HFFc6 (cell line): Measurements from ENCODE around the gene UFD1. TPM values are rescaled to one million over a fixed set of nuclear protein-coding genes. Genes with fewer than 3 reads are reported as not detected.
A peak's percentile ranks its signal among the peaks of the same experiment; 100 is the strongest.

Source experiments
- DNase-seq: peaks from one replicate; pipeline ENCODE4 v3.0.0-alpha.2; 2018
- H3K27ac Mint-ChIP-seq: 2 replicates; pipeline ENCODE4 v1.8.0; 2020; ENCODE audit warnings: mild to moderate bottlenecking, mixed read lengths
- H3K27me3 Mint-ChIP-seq: 2 replicates; pipeline ENCODE4 v1.8.0; 2021; ENCODE audit warnings: mild to moderate bottlenecking, moderate library complexity, mixed read lengths; ENCODE audit not compliant: insufficient read depth
- H3K36me3 Mint-ChIP-seq: 2 replicates; pipeline ENCODE4 v1.8.0; 2021; ENCODE audit warnings: low read depth, mixed read lengths
- H3K4me1 Mint-ChIP-seq: 2 replicates; pipeline ENCODE4 v1.8.0; 2020; ENCODE audit warnings: low read depth, mixed read lengths
- H3K4me3 Mint-ChIP-seq: 2 replicates; pipeline ENCODE4 v1.8.0; 2020; ENCODE audit warnings: mild to moderate bottlenecking, moderate library complexity, mixed read lengths
- H3K9me3 Mint-ChIP-seq: 2 replicates; pipeline ENCODE4 v1.8.0; 2020; ENCODE audit warnings: mild to moderate bottlenecking, mixed read lengths
- CTCF ChIP-seq: fragments of 200-600 bp; sonication (generic); IDR thresholded peaks from 2 replicates; pipeline ENCODE4 v1.5.0; 2021; ENCODE audit warnings: antibody characterized with exemption, mild to moderate bottlenecking
- total RNA-seq, 6 experiments: library from RNA; stranded (reverse); fragmentation: NEBNext Ultra II Directional; extraction: Animal tissue kit (Norgen Biotek cat#: 25700); gene quantifications; 2 replicates in 1 of 6; 3 replicates in 5 of 6; pipeline ENCODE4 v1.2.3, GENCODE V29; 2021

UFD1 gene
- total RNA-seq, 6 experiments from 2014 or later: 94.9 to 134 (median 113) TPM

DNA sequence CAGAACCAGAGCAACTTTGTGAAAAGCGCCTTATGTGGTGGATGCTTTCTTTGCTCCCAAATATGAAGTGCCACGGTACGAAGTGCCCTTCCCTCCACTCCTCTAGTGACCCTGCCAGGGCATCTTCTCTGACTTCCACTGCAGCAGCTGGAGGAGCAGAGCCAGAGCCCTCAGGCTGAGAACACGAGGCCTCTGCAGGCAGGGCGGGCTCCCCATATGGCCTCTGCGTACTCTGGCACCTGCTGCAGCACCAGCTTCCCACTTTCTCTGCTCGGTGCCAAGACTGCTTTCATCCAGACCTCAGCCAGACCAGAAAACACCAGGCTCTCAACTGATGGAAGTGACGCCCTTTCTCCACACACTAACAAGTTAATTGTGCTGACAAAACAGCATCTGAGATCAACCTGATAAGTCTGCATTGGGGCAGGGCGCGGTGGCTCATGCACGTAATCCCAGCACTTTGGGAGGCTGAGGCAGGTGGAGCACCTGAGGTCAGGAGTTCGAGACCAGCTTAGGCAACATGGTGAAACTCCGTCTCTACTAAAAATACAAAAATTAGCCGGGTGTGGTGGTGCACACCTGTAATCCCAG, 12.8 kb downstream of the UFD1 start:
- H3K36me3 Mint-ChIP-seq: peaks cover 47% of the 10 kb centered on the region
- H3K9me3 Mint-ChIP-seq: no peaks in the 10 kb centered on the region
- no peaks in the 10 kb centered on the region; the same call in none of the 2 replicates for H3K27me3 Mint-ChIP-seq
- no peak overlapping the region for H3K27ac Mint-ChIP-seq
- DNase-seq: no peak
- peaks cover 32% of the 10 kb centered on the region for H3K4me1 Mint-ChIP-seq
- TF ChIP-seq CTCF: no peak
- H3K4me3 Mint-ChIP-seq: no peak overlapping the region

DNA sequence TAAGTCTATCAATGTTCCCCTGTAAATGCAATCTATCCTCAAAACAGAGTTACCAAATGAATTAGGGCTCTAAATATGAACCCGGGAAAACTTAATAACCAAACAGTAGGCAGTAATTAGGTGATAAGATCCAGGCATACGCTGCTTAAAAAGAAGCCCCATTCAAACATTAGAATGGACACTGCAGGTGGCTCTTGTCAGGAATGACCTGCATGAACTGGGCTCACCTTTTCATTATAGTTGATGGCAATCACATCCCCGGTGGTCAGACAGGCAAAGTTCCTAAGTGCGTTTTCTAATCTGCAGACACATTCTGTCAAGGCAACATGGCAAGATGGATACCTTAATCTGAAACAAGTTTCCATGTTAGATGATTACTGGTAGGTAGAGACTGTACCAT, 14.0 kb downstream of the UFD1 start:
- TF ChIP-seq CTCF: no peak
- Mint-ChIP-seq H3K27ac (peak overlapping the region; percentile 84), H3K4me1 (peaks cover 32% of the 10 kb centered on the region), H3K9me3 (no peaks in the 10 kb centered on the region), H3K27me3 (no peaks in the 10 kb centered on the region; the same call in none of the 2 replicates), H3K36me3 (peaks cover 46% of the 10 kb centered on the region), H3K4me3 (no peak overlapping the region)
- no peak for DNase-seq

DNA sequence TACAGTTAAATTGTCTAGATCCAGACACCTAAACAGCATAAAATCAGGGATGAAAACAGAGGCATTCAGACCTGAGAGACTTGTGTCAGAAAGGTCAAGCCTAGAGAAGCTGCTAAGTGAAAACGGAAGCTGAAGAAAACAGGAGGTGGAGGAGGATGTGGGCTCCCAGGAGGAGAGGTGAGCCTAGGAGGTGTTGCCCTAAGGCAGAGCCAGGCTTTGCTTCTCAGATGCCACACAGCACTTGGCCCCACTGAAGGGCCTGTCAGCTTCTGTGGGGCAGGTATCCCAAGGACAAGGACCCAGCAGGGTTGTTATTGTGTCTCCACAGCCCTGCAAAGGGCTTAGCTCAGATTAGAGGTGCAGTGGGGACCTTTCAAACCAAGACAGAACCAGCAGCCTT, 14.4 kb downstream of the UFD1 start:
- H3K36me3 Mint-ChIP-seq: peaks cover 45% of the 10 kb centered on the region
- peaks cover 32% of the 10 kb centered on the region for H3K4me1 Mint-ChIP-seq
- H3K4me3 Mint-ChIP-seq: peak overlapping the region; percentile 62
- no peaks in the 10 kb centered on the region; the same call in none of the 2 replicates for H3K27me3 Mint-ChIP-seq
- no peak for DNase-seq
- TF ChIP-seq CTCF: no peak
- no peaks in the 10 kb centered on the region for H3K9me3 Mint-ChIP-seq
- H3K27ac Mint-ChIP-seq: peak overlapping the region; percentile 84

GRCh38 chr22:19463491-19464469, 15.2 kb downstream of the UFD1 start:
- Mint-ChIP-seq H3K27ac (peak overlapping the region; percentile 84), H3K36me3 (peaks cover 42% of the 10 kb centered on the region), H3K4me3 (peak overlapping the region; percentile 62)

GRCh38 chr22:19463008-19463407, 16.0 kb downstream of the UFD1 start:
- TF ChIP-seq CTCF: no peak
- Mint-ChIP-seq H3K9me3 (no peaks in the 10 kb centered on the region), H3K27me3 (no peaks in the 10 kb centered on the region; the same call in 1 of the 2 replicates), H3K36me3 (peaks cover 34% of the 10 kb centered on the region), H3K4me3 (peak overlapping the region; percentile 62; the same call in 1 of the 2 replicates), H3K4me1 (peaks cover 32% of the 10 kb centered on the region), H3K27ac (peak overlapping the region; percentile 84)
- no peak for DNase-seq

More at GRCh38 chr22:19463491-19464469, 15.2 kb downstream of the UFD1 start:
- Mint-ChIP-seq H3K4me1 (peaks cover 32% of the 10 kb centered on the region), H3K9me3 (no peaks in the 10 kb centered on the region), H3K27me3 (no peaks in the 10 kb centered on the region; the same call in none of the 2 replicates)
- DNase-seq: peak; percentile 93
- no peak for TF ChIP-seq CTCF
